Body of pancreas (tissue), 4 donors: ENCODE measurements around the gene SNX21. TPM values are rescaled to one million over a fixed set of nuclear protein-coding genes. Genes with fewer than 3 reads are reported as not detected.
"Not testable (repeated sequence)": the region's sequence is repeated elsewhere in the genome, so short reads cannot be mapped to it uniquely, and the experiment has no call there.

Experiments used
- ATAC-seq: fragments of 150-250 bp; one replicate; pipeline ENCODE4 v1.9.1; 2016
- DNase-seq, 4 donors: peaks; one replicate each; pipeline ENCODE4 v3.0.0-alpha.2; 2019
- H3K27ac ChIP-seq, 4 donors: fragments of 200-600 bp; sonication (generic); 1 replicate in 3 of 4; 2 replicates in 1 of 4; pipeline versions ENCODE4 v1.5.1 to v1.6.1; 2016 to 2019; ENCODE audit warnings: mild to moderate bottlenecking in 1 of 4, mixed read lengths in 1 of 4, moderate library complexity in 1 of 4
- H3K27me3 ChIP-seq, 2 donors: fragments of 200-600 bp; sonication (generic); one replicate each; pipeline ENCODE4 v1.6.0; 2016; ENCODE audit warnings: mild to moderate bottlenecking in 1 of 2
- H3K36me3 ChIP-seq, 2 donors: fragments of 200-600 bp; sonication (generic); replicated peaks in 1 of 2; 2 replicates each; pipeline ENCODE4 v1.5.1; 2016; ENCODE audit warnings: low read depth in 2 of 2; ENCODE audit not compliant: insufficient read depth in 1 of 2
- H3K4me1 ChIP-seq: fragments of 200-600 bp; sonication (generic); one replicate; pipeline ENCODE4 v1.6.0; 2016
- H3K4me3 ChIP-seq, 2 donors: fragments of 200-600 bp; sonication (generic); 1 replicate in 1 of 2; 2 replicates in 1 of 2; pipeline ENCODE4 v1.5.1; 2016 to 2019
- H3K9me3 ChIP-seq, 3 donors: fragments of 200-600 bp; sonication (generic); 1 replicate in 2 of 3; 2 replicates in 1 of 3; pipeline ENCODE4 v1.5.1; 2016
- POLR2A ChIP-seq, 3 donors: fragments of 450-650 bp; IDR thresholded peaks; one replicate each; pipeline ENCODE4 v1.6.1; 2016; ENCODE audit warnings: antibody characterized with exemption in 3 of 3, mild to moderate bottlenecking in 2 of 3
- WGBS, 2 donors: methylation state at CpG; one replicate each; pipeline ENCODE4 v1.1.5; 2017; 5-methylcytosine and 5-hydroxymethylcytosine counted together
- intact Hi-C: fragments of 100-400 bp; cut with DNase I; formaldehyde crosslinking; loops from one replicate; pipeline ENCODE4 v1.15.1; 2023
- total RNA-seq, 2 donors: library from RNA; depleted of rRNA; stranded (reverse); fragments of >200 nt; gene quantifications; one replicate each; pipeline ENCODE4 v1.1.0, GENCODE V29; 2016
- TF ChIP-seq, protein P1 (sequence below), 7 experiments: fragments of 450-650 bp in 4 of 7; fragments of 200-600 bp in 3 of 7; sonication (generic) in 3 of 7; IDR thresholded peaks; one replicate each; pipeline ENCODE4 v1.5.1; 2016 to 2019; ENCODE audit warnings: antibody characterized with exemption in 7 of 7

Gene SNX21
- total RNA-seq, 2 donors from 2014 or later = 42.8 to 46.5 TPM

DNA sequence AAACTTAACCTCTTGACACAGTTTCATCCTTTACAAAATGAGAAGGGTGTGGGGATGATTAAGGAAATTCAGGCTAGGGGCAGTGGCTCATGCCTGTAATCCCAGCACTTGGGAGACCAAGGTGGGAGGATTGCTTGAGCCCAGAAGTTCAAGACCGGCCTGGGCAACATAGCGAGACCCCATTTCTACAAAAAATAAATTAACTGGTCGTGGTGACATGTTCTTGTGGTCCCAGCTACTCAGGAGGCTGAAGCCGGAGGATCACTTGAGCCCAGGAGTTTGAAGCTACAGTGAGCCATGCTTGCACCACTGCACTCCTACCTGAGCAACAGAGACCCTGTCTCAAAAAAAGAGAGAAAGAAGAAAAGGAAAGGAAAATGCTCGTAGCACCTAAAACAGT lies 32.9 kb downstream of the SNX21 start:
- DNase-seq = no peak
- no peak overlapping the region for H3K27ac ChIP-seq
- intact Hi-C loops = no loop called here
- WGBS, 2 donors = 95 to 96% methylated on average over 5 of the region's 5 CpGs
- no peaks in the 10 kb centered on the region for H3K4me1 ChIP-seq
- H3K27me3 ChIP-seq = no peaks in the 10 kb centered on the region
- no peak for ATAC-seq
- no peak overlapping the region for H3K4me3 ChIP-seq
- H3K36me3 ChIP-seq = no peaks in the 10 kb centered on the region
- TF ChIP-seq, protein P1, sequence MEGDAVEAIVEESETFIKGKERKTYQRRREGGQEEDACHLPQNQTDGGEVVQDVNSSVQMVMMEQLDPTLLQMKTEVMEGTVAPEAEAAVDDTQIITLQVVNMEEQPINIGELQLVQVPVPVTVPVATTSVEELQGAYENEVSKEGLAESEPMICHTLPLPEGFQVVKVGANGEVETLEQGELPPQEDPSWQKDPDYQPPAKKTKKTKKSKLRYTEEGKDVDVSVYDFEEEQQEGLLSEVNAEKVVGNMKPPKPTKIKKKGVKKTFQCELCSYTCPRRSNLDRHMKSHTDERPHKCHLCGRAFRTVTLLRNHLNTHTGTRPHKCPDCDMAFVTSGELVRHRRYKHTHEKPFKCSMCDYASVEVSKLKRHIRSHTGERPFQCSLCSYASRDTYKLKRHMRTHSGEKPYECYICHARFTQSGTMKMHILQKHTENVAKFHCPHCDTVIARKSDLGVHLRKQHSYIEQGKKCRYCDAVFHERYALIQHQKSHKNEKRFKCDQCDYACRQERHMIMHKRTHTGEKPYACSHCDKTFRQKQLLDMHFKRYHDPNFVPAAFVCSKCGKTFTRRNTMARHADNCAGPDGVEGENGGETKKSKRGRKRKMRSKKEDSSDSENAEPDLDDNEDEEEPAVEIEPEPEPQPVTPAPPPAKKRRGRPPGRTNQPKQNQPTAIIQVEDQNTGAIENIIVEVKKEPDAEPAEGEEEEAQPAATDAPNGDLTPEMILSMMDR (IDR thresholded peaks at IDR 0.05) = no peak
- TF ChIP-seq POLR2A (IDR thresholded peaks at IDR 0.05) = no peak
- H3K9me3 ChIP-seq = no peaks in the 10 kb centered on the region

DNA sequence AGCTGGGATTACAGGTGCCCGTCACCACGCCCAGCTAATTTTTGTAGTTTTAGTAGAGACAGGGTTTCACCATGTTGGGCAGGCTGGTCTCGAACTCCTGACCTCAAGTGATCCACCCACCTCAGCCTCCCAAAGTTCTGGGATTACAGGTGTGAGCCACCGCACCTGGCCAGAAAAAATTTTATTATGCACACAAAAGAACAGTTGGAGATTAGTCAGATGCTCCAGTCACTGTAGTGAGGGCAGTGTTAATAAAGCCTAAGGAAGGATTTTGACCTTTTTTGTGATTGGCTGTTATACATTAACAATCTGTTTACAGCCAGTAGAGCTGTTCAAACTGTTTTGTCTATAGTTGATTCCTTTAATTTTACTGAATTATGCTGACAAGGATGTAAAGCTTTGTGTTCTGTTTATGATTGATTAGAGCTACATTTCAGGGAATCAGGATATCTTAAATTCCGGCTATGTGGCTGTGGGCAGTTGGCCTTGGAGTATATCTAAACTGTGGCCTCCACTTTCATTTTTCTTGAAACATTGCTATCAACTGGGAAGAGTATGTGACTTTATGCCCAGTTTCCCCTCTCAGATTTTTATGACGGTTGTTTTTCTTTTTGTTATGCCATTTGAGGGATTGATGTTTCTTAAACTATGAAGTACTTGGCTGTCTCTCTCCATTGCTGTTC lies 33.7 kb downstream of the SNX21 start:
- H3K4me3 ChIP-seq = no peak overlapping the region
- TF ChIP-seq, protein P1 (IDR thresholded peaks at IDR 0.05) = no peak
- H3K9me3 ChIP-seq = no peaks in the 10 kb centered on the region
- 54 to 69% methylated on average over 6 of the region's 6 CpGs for WGBS, 2 donors
- no peak for ATAC-seq
- intact Hi-C loops = no loop called here
- no peak overlapping the region for H3K27ac ChIP-seq
- no peaks in the 10 kb centered on the region for H3K36me3 ChIP-seq
- DNase-seq = no peak
- H3K4me1 ChIP-seq = no peaks in the 10 kb centered on the region
- no peaks in the 10 kb centered on the region for H3K27me3 ChIP-seq

GRCh38 chr20:45867819-45868176 lies 34.2 kb downstream of the SNX21 start:
- Histone ChIP-seq H3K4me1 (no peaks in the 10 kb centered on the region), H3K27me3 (no peaks in the 10 kb centered on the region), H3K9me3 (no peaks in the 10 kb centered on the region), H3K27ac (no peak overlapping the region), H3K36me3 (no peaks in the 10 kb centered on the region), H3K4me3 (no peak overlapping the region)
- no peak for TF ChIP-seq POLR2A (IDR thresholded peaks at IDR 0.05)
- TF ChIP-seq, protein P1 (IDR thresholded peaks at IDR 0.05) = no peak
- ATAC-seq (no peak), DNase-seq (no peak)
- intact Hi-C loops = no loop called here

- Histone ChIP-seq H3K27ac (no peak overlapping the region), H3K4me3 (no peak overlapping the region), H3K9me3 (no peaks in the 10 kb centered on the region), H3K4me1 (no peaks in the 10 kb centered on the region), H3K27me3 (no peaks in the 10 kb centered on the region), H3K36me3 (no peaks in the 10 kb centered on the region)
- DNase-seq (no peak), ATAC-seq (no peak)
- TF ChIP-seq, protein P1 (IDR thresholded peaks at IDR 0.05) = no peak
- no peak for TF ChIP-seq POLR2A (IDR thresholded peaks at IDR 0.05)
- 81 to 87% methylated on average over 4 of the region's 4 CpGs for WGBS, 2 donors
- intact Hi-C loops = no loop called here
These were observed 39.0 kb downstream of the SNX21 start for GRCh38 chr20:45872626-45873025.

- Histone ChIP-seq H3K36me3 (peaks cover 0 to 3% of the 10 kb centered on the region in 2 donors), H3K4me3 (no peak overlapping the region), H3K27me3 (no peaks in the 10 kb centered on the region), H3K27ac (no peak overlapping the region), H3K4me1 (no peaks in the 10 kb centered on the region), H3K9me3 (no peaks in the 10 kb centered on the region)
- WGBS, 2 donors = 20 to 29% methylated on average over 1 of the region's 1 CpG
- TF ChIP-seq, protein P1 (IDR thresholded peaks at IDR 0.05) = no peak
- TF ChIP-seq POLR2A (IDR thresholded peaks at IDR 0.05) = no peak
- ATAC-seq (no peak), DNase-seq (no peak)
- intact Hi-C loops = no loop called here
These were observed 40.0 kb downstream of the SNX21 start for GRCh38 chr20:45873409-45874103.

GRCh38 chr20:45874104-45874481 lies 40.5 kb downstream of the SNX21 start:
- 89 to 92% methylated on average over 10 of the region's 10 CpGs for WGBS, 2 donors
- ATAC-seq, DNase-seq, H3K36me3 ChIP-seq, H3K4me1 ChIP-seq, intact Hi-C loops, H3K27ac ChIP-seq, H3K27me3 ChIP-seq, H3K4me3 ChIP-seq, H3K9me3 ChIP-seq: not testable (repeated sequence)
